Endometrial microvascular endothelial cells (primary cell): Measurements from ENCODE around the gene MAN1A2. TPM values are rescaled to one million over a fixed set of nuclear protein-coding genes. Genes with fewer than 3 reads are reported as not detected.

Source experiments
- total RNA-seq: library from RNA; depleted of rRNA; stranded (reverse); fragments of >200 nt; gene quantifications from one replicate; pipeline ENCODE4 v1.2.3, GENCODE V29; 2015; ENCODE audit errors: inconsistent ontology term

Gene MAN1A2
- total RNA-seq, 1 donor from 2014 or later = 24.2 TPM

Other genes starting within 250 kb of the MAN1A2 start
- gene TRIM45, start 245.7 kb upstream of the MAN1A2 start, total RNA-seq = 0.93 TPM
- gene VTCN1, start 156.5 kb upstream of the MAN1A2 start, total RNA-seq = not detected
- 0.19 TPM for gene TENT5C, start 238.6 kb downstream of the MAN1A2 start, total RNA-seq